Tibial nerve (tissue), 4 donors: ENCODE results near the gene SPAG7. TPM values are rescaled to one million over a fixed set of nuclear protein-coding genes. Genes with fewer than 3 reads are reported as not detected.
A peak's percentile ranks its signal among the peaks of the same experiment; 100 is the strongest.

ENCODE experiments used
- DNase-seq, 2 donors: peaks; one replicate each; pipeline ENCODE4 v3.0.0-alpha.2; 2019; ENCODE audit warnings: low spot score in 2 of 2
- H3K27ac ChIP-seq, 4 donors: fragments of 200-600 bp; sonication (generic) in 3 of 4; one replicate each; pipeline ENCODE4 v1.5.1; 2017 to 2019; ENCODE audit warnings: mild to moderate bottlenecking in 1 of 4
- H3K27me3 ChIP-seq, 2 donors: fragments of 200-600 bp; sonication (generic) in 1 of 2; one replicate each; pipeline versions ENCODE4 v1.5.1 to v1.6.0; 2017 to 2019
- H3K36me3 ChIP-seq, 3 donors: fragments of 200-600 bp; sonication (generic); one replicate each; pipeline ENCODE4 v1.5.1; 2018 to 2019
- H3K4me1 ChIP-seq, 4 donors: fragments of 200-600 bp; sonication (generic) in 3 of 4; one replicate each; pipeline ENCODE4 v1.5.1; 2017 to 2019
- H3K4me3 ChIP-seq, 4 donors: fragments of 200-600 bp; sonication (generic) in 3 of 4; one replicate each; pipeline ENCODE4 v1.5.1; 2017 to 2019; ENCODE audit warnings: mild to moderate bottlenecking in 1 of 4, moderate library complexity in 1 of 4
- H3K9me3 ChIP-seq, 4 donors: fragments of 200-600 bp; sonication (generic) in 3 of 4; one replicate each; pipeline ENCODE4 v1.5.1; 2017 to 2019
- EP300 ChIP-seq, 2 donors: sonication (generic); formaldehyde crosslinking; IDR thresholded peaks; one replicate each; pipeline ENCODE4 v1.6.1; 2017; ENCODE audit warnings: antibody characterized with exemption in 2 of 2, mild to moderate bottlenecking in 1 of 2
- POLR2A ChIP-seq, 2 donors: fragments of 450-650 bp; IDR thresholded peaks; one replicate each; pipeline ENCODE4 v1.6.1; 2017; ENCODE audit warnings: antibody characterized with exemption in 2 of 2, mild to moderate bottlenecking in 2 of 2, moderate library complexity in 2 of 2
- WGBS, 2 donors: methylation state at CpG; one replicate each; pipeline ENCODE4 v1.1.5; 2018; 5-methylcytosine and 5-hydroxymethylcytosine counted together
- total RNA-seq, 4 donors: library from RNA; depleted of rRNA; stranded (reverse); fragments of >200 nt; gene quantifications; one replicate each; pipeline ENCODE4 v1.1.0, GENCODE V29; 2016
- TF ChIP-seq, protein P1 (sequence below), 5 experiments: fragments of 200-600 bp in 3 of 5; fragments of 450-650 bp in 2 of 5; sonication (generic) in 3 of 5; IDR thresholded peaks; one replicate each; pipeline ENCODE4 v1.5.1; 2016 to 2019; ENCODE audit warnings: antibody characterized with exemption in 5 of 5, mild to moderate bottlenecking in 3 of 5, moderate library complexity in 2 of 5

SPAG7 gene
- total RNA-seq, 4 donors from 2014 or later, result 36.9 to 70.0 (median 42.0) TPM

DNA sequence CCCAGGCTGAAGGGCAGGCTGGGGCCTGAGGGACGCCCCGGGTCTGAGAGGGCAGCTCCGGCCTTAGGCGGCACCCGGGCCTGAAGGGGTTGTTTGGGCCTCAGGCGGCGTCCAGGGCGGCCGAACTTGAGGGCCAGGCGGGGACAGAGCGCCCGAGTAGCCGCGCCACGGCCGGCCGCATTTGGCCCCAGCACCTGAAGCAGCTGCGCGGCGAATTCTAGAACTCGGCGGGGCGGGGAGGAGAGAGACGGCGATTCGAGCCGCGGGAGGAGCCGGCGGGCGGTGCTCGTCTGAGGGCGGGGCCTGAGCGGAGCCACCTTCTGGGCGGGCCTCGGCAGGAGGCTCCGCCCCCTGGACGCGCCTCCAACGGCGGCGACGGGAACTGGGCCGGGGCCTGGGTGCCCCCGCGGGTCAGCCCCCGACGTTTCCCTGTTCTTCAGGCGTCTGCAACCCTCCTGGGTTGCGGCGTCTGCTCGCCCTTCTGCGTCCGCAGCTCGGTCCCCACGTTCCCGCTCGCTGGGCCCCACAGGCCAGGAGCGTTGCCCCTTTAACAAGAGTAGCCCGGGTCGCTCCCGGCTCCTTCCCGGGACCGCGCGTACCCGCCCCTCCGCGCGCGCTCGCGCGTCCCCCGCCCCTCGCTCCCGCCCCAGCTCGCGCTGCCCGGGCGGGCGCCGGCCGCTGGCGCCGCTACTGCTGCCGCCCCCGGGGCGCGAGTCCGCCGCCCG, 29.8 kb upstream of the SPAG7 start, which contains the start of the genes INCA1 and KIF1C:
Gene INCA1 (minus strand): TSS at position 221 of the 725 bp plus-strand sequence. CDS start 3,085 bp downstream, outside the sequence.
Gene KIF1C (plus strand): TSS at position 649 of the 725 bp plus-strand sequence. CDS start 2,297 bp downstream, outside the sequence.
- Histone ChIP-seq H3K27me3 (no peaks in the 10 kb centered on the region), H3K4me1 (peaks cover 0 to 37% (median 22%) of the 10 kb centered on the region in 4 donors), H3K4me3 (peak within 1 kb of the TSS; percentile 80 to 96 (median 88)), H3K36me3 (peaks cover 0 to 18% (median 15%) of the 10 kb centered on the region in 3 donors), H3K9me3 (no peaks in the 10 kb centered on the region), H3K27ac (peak within 1 kb of the TSS; percentile 89 to 96 (median 93))
- TF ChIP-seq POLR2A (IDR thresholded peaks at IDR 0.05) (peak; percentile 11 to 86), EP300 (IDR thresholded peaks at IDR 0.05) (peak; percentile 64 to 87)
- TF ChIP-seq, protein P1, sequence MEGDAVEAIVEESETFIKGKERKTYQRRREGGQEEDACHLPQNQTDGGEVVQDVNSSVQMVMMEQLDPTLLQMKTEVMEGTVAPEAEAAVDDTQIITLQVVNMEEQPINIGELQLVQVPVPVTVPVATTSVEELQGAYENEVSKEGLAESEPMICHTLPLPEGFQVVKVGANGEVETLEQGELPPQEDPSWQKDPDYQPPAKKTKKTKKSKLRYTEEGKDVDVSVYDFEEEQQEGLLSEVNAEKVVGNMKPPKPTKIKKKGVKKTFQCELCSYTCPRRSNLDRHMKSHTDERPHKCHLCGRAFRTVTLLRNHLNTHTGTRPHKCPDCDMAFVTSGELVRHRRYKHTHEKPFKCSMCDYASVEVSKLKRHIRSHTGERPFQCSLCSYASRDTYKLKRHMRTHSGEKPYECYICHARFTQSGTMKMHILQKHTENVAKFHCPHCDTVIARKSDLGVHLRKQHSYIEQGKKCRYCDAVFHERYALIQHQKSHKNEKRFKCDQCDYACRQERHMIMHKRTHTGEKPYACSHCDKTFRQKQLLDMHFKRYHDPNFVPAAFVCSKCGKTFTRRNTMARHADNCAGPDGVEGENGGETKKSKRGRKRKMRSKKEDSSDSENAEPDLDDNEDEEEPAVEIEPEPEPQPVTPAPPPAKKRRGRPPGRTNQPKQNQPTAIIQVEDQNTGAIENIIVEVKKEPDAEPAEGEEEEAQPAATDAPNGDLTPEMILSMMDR (IDR thresholded peaks at IDR 0.05), result peak; percentile 9 to 85 (median 36)
- WGBS, 2 donors, result 0% methylated on average over 32 to 47 of the region's 93 CpGs
- DNase-seq, result peak; percentile 81 to 82

GRCh38 chr17:4994081-4994595, 26.5 kb upstream of the SPAG7 start:
- no peak for DNase-seq
- peaks cover 0 to 21% (median 12%) of the 10 kb centered on the region in 4 donors for H3K4me1 ChIP-seq
- no peaks in the 10 kb centered on the region for H3K36me3 ChIP-seq
- 83 to 84% methylated on average over 6 of the region's 6 CpGs for WGBS, 2 donors
- TF ChIP-seq, protein P1 (IDR thresholded peaks at IDR 0.05), result no peak
- TF ChIP-seq POLR2A (IDR thresholded peaks at IDR 0.05) (no peak), EP300 (IDR thresholded peaks at IDR 0.05) (no peak)
- H3K27ac ChIP-seq, result no peak overlapping the region
- H3K9me3 ChIP-seq, result no peaks in the 10 kb centered on the region
- no peaks in the 10 kb centered on the region for H3K27me3 ChIP-seq
- H3K4me3 ChIP-seq, result no peak overlapping the region

- 1 to 2% methylated on average over 12 to 30 of the region's 30 CpGs for WGBS, 2 donors
- peaks cover 0 to 27% (median 0%) of the 10 kb centered on the region in 3 donors for H3K36me3 ChIP-seq
- H3K4me3 ChIP-seq, result peak overlapping the region; percentile 76 to 98 (median 91)
- peak in 1 of 2 donors; percentile 3 for TF ChIP-seq EP300 (IDR thresholded peaks at IDR 0.05)
- TF ChIP-seq, protein P1 (IDR thresholded peaks at IDR 0.05), result no peak
- TF ChIP-seq POLR2A (IDR thresholded peaks at IDR 0.05), result no peak
- DNase-seq, result no peak
- H3K27ac ChIP-seq, result peak overlapping the region; percentile 91 to 99 (median 95)
- peaks cover 0 to 30% (median 21%) of the 10 kb centered on the region in 4 donors for H3K4me1 ChIP-seq
- no peaks in the 10 kb centered on the region for H3K9me3 ChIP-seq
- no peaks in the 10 kb centered on the region for H3K27me3 ChIP-seq
These were observed 20.4 kb upstream of the SPAG7 start for GRCh38 chr17:4987767-4988567.

- H3K27me3 ChIP-seq, result no peaks in the 10 kb centered on the region
- WGBS, 2 donors, result 1 to 2% methylated on average over 49 to 53 of the region's 78 CpGs
- H3K4me1 ChIP-seq, result peaks cover 0 to 30% (median 21%) of the 10 kb centered on the region in 4 donors
- peak within 1 kb of the TSS; percentile 91 to 99 (median 95) for H3K27ac ChIP-seq
- H3K36me3 ChIP-seq, result peaks cover 0 to 35% (median 0%) of the 10 kb centered on the region in 3 donors
- peak within 1 kb of the TSS; percentile 76 to 98 (median 91) for H3K4me3 ChIP-seq
- DNase-seq, result peak; percentile 89 to 93
- H3K9me3 ChIP-seq, result no peaks in the 10 kb centered on the region
- TF ChIP-seq, protein P1 (IDR thresholded peaks at IDR 0.05), result peak; percentile 66 to 92 (median 84)
- TF ChIP-seq EP300 (IDR thresholded peaks at IDR 0.05) (peak; percentile 60 to 88), POLR2A (IDR thresholded peaks at IDR 0.05) (peak; percentile 56 to 84)
These were observed 19.5 kb upstream of the SPAG7 start, which contains the start of gene CAMTA2 for GRCh38 chr17:4986951-4987766. CAMTA2 (minus strand) TSS chr17:4987675; CDS start chr17:4986222, 1,453 bp downstream.
